NCI-H2029 (cell line): ENCODE data around the gene MST1R.

Experiments
- DNase-seq: peaks from one replicate; lab custom pipeline; 2025; lab: John Stamatoyannopoulos, UW

The MST1R gene

DNA sequence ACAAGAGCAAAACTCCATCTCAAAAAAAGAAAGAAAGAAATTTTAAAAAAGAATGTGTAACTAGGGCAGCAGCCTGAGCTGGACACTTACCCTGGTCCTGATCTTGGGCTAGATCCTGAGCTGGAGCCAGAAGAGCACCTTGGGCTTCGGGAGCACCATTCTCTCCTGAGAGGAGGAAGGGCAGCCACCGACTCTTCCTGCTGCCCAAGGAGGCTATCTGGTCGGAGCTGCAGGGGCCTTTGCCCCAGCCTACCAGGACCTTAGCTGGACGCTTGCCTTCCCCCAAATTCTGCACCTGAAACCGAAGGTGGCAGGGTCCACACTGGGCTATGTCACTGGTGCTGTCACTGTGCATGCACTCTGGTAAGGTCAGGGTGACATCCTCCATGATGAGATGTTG, 27.1 kb downstream of the MST1R start:
- DNase-seq, result no peak

DNA sequence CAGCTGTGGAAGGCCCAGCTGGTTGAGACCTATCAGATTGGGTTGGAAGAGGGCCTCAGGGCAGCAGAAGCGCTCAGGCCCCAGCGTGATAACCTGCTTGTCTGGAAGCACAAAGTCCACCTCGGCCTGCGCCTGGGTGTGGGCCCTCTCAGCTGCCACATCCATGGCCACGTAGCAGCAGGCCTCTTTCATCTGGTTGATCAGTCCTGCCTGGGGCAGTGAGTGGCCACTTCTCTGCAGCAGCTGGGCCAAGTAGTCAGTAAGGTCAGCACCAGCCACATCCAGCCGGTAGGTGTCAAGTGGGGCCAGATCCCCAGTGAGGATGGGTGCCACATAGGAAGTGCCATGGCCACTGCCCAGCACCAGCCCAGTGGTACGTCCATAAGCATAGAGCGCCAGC, 30.1 kb downstream of the MST1R start:
- no peak for DNase-seq

- DNase-seq, result no peak
Observed at GRCh38 chr3:49872801-49873281, 30.8 kb downstream of the MST1R start.

GRCh38 chr3:49871531-49872153, 32.0 kb downstream of the MST1R start:
- no peak for DNase-seq

DNA sequence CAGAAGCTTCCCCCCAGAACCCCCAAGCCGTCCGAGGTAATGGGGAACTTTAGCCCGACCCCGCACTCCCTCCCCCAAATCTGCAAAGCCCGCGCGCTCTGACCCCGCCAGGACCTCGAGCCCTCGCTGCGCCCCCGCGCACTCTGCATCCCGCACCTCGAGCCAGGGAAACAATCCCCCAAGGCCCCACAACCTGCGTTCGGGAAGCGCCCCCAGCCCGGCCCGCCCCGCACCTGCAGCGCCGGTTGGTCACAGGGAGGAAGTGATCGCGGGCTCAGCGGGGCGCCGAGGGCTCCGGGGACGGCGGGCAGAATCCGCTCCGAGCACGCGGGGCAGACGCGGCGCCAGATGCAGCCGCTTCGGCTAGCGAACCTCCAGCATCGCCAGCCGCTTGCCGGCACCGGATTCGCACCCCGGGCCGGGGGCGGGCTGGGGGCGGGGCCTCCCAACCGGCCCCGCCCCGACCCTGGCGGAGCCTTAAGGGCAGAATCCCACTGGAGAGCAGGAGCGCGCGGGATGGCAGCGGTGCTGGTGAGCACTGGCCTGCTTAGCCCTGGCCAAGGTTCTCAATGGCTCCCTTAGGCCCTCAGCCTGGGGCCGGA, 34.0 kb downstream of the MST1R start, which contains the start of gene CAMKV:
TSS of gene CAMKV (minus strand) at position 382 of the 602 bp plus-strand sequence. CDS start 7,518 bp downstream, outside the sequence.
- DNase-seq, result peak; percentile 2

DNA sequence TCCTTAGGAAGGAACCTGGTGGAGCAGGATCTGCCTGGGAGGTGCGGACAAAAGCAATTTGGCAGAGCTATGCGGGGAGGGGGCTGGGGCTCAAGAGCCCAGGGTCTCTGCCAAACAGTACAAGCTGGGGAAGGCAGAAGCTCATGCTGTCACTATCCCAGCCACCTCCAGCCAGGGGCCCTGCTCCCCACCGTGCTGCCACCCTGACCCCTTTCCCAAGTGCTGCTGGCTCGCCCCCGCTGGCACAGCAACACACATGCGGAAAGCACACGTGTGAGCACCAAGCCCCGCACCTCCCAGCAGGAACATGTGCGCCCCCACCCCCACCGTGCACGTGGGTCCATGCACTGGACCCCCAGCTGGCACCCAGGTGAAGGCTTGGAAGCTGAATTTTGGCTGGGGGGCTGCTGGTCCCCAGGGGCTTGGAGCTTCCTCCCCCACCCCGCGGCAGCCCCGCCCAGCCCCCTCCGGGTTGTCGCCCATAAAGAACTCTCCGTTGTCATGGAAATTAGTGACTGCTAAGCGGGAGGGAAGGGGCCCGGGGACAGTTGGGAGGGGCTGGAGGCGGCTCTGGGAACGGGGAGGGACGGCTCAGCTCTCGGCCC, 34.7 kb downstream of the MST1R start:
- no peak for DNase-seq

DNA sequence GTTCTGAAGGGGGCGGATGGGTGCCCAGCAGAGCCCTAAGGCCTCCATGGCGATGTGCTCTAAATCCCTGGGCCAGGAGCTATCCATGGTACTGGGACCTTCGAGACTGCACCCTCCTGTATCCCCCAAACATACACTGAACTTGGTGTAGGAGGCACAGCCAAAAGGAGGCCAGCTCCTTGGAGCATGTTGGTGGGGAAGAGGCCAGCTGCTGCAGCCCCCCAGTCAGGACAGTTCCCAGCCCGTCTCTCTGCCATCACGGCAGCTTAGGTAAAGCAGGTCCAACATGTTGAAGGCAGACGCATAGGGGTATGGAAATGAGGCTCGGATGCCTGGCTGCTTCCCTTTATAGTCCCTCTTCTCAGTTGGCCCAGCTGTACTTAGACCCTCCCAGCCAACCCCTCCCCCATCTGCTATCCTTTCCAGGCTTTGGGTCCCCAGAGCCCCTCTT, 35.8 kb downstream of the MST1R start:
- no peak for DNase-seq

- DNase-seq, result no peak
Observed at GRCh38 chr3:49867400-49867799, 36.3 kb downstream of the MST1R start.

- no peak for DNase-seq
Observed at GRCh38 chr3:49865198-49865784, 38.4 kb downstream of the MST1R start.

- DNase-seq, result no peak
Observed at GRCh38 chr3:49864505-49864904, 39.2 kb downstream of the MST1R start.

GRCh38 chr3:49859576-49860305, 43.9 kb downstream of the MST1R start:
- DNase-seq, result no peak

DNA sequence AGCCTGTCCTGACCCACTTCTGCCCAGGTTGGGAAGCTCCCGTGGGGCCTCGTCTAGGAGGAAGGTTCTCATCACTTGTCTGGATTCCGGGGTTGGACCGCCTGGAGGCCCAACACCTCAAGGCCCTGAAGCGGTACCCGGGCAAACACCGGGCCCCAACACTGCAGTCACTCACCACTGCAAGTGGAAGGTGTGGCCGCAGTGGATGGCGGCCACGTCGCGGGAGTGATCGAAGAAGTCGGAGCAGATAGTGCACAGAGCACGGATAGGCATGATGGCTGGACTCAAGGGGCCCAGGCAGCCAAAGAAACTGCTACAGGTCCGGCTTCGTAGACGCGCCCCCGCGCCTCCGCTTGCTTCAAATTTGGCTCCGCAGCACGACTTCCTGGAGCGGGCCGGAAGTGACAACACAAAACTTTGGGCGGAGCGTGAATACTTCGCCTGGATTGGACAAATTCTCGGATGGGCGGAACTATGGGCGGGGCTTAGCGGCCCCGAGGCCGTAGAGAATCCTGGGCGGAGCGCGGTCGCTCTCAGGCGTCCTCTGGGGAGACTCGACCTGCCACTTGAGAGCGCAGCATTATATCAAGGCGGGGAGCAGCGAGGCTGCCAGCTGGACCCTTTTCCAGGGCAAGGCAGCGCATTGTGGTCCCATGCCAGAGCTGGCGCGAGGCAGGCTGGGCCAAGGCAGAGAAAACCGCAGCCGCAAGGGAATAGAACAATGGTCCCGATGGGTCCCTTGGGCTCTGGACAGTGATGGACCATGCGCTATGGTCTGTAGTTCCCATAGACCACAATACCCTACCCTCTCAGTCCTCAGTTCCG, 47.3 kb downstream of the MST1R start, which contains the start of gene TRAIP:
TSS of gene TRAIP (minus strand) at position 384 of the 825 bp plus-strand sequence. CDS start at position 273, 111 bp downstream.
- peak; percentile 79 for DNase-seq

GRCh38 chr3:49855662-49856061, 48.0 kb downstream of the MST1R start:
- DNase-seq, result no peak

GRCh38 chr3:49845694-49846093, 58.0 kb downstream of the MST1R start:
- no peak for DNase-seq

GRCh38 chr3:49844464-49845183, 59.0 kb downstream of the MST1R start:
- no peak for DNase-seq

- DNase-seq, result peak; percentile 31
Observed at GRCh38 chr3:49842843-49843517, 60.7 kb downstream of the MST1R start.

DNA sequence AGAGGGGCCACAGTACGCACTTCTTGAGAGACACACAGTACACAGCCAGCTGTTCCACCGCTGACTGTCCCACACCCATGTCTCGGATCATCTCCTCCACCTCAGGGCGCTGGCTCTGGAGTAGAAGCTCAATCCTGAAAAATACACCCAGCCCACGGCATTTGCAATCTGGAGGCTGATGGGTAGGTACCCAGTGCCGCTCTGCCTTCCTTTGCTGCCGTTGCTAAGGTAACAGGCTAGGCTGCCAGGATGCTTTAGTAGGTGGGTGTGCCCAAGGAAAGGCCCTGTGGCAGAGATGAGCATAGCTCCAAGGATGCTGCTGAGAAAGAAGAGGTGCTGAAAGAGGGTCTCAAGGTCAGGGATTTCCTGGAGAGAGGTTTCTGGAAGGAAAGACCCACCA, 61.9 kb downstream of the MST1R start:
- no peak for DNase-seq

- DNase-seq, result peak; percentile 19
Observed at GRCh38 chr3:49841126-49841696, 62.5 kb downstream of the MST1R start.

DNA sequence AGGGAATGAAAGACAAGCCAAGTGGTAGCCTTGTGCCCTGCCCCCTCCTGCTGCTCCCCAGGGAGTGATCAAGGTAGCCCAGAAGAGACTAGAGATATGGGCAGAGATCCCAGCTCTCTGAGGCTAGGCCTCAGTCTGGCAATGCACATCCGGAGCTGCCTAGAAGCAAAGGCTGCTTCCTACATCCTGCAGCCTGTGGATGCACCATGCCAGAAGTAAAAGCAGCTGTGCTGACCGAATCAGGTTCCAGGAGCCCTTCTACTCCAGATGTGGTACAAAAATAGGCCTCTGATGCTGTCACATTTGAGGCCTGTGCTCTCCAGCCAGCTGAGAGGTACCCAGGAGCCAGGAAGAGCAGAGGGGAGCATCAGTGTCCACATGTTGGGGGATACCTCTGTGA, 63.3 kb downstream of the MST1R start:
- no peak for DNase-seq
